NCI-H2029 treated with DMSO at 0.1 percent for 48 hours (cell line): ENCODE data around the gene KRTAP5-11.
"Not testable (repeated sequence)": the region's sequence is repeated elsewhere in the genome, so short reads cannot be mapped to it uniquely, and the experiment has no call there.

Experiments
- DNase-seq: peaks from one replicate; lab custom pipeline; 2025; lab: John Stamatoyannopoulos, UW

KRTAP5-11 gene

GRCh38 chr11:71580057-71581003 lies 2.3 kb downstream of the KRTAP5-11 start:
- DNase-seq: peak; percentile 73

- not testable (repeated sequence) for DNase-seq
Measured at GRCh38 chr11:71579513-71579912, 3.2 kb downstream of the KRTAP5-11 start.

GRCh38 chr11:71577469-71578004 lies 5.1 kb downstream of the KRTAP5-11 start:
- no peak for DNase-seq

- DNase-seq: not testable (repeated sequence)
Measured at GRCh38 chr11:71576688-71577465, 5.8 kb downstream of the KRTAP5-11 start.

GRCh38 chr11:71575723-71576424 lies 6.8 kb downstream of the KRTAP5-11 start:
- DNase-seq: no peak

GRCh38 chr11:71574418-71574817 lies 8.3 kb downstream of the KRTAP5-11 start:
- peak; percentile 3 for DNase-seq

GRCh38 chr11:71572811-71573210 lies 9.9 kb downstream of the KRTAP5-11 start:
- DNase-seq: no peak

GRCh38 chr11:71571101-71571850 lies 11.4 kb downstream of the KRTAP5-11 start:
- DNase-seq: not testable (repeated sequence)

- no peak for DNase-seq
Measured at GRCh38 chr11:71568704-71569349, 13.8 kb downstream of the KRTAP5-11 start.

- DNase-seq: not testable (repeated sequence)
Measured at GRCh38 chr11:71567633-71568032, 15.0 kb downstream of the KRTAP5-11 start.

GRCh38 chr11:71566626-71567599 lies 15.8 kb downstream of the KRTAP5-11 start:
- not testable (repeated sequence) for DNase-seq

GRCh38 chr11:71566081-71566620 lies 16.5 kb downstream of the KRTAP5-11 start:
- no peak for DNase-seq

- DNase-seq: no peak
Measured at GRCh38 chr11:71565263-71565662, 17.4 kb downstream of the KRTAP5-11 start, which contains the start of gene KRTAP5-10. Gene KRTAP5-10, plus strand, starts transcription at chr11:71565563. Its CDS starts 25 bp downstream, at chr11:71565588.

GRCh38 chr11:71564430-71564829 lies 18.2 kb downstream of the KRTAP5-11 start:
- no peak for DNase-seq

- DNase-seq: no peak
Measured at GRCh38 chr11:71563406-71563805, 19.3 kb downstream of the KRTAP5-11 start.

- no peak for DNase-seq
Measured at GRCh38 chr11:71562120-71562519, 20.6 kb downstream of the KRTAP5-11 start.

- no peak for DNase-seq
Measured at GRCh38 chr11:71558996-71559395, 23.7 kb downstream of the KRTAP5-11 start.

GRCh38 chr11:71557257-71557656 lies 25.4 kb downstream of the KRTAP5-11 start:
- no peak for DNase-seq

- DNase-seq: no peak
Measured at GRCh38 chr11:71556018-71556417, 26.7 kb downstream of the KRTAP5-11 start.
